ENCODE measurements around the gene PPARD.
"Not testable (repeated sequence)": the region's sequence is repeated elsewhere in the genome, so short reads cannot be mapped to it uniquely, and the experiment has no call there.

Gene PPARD

DNA sequence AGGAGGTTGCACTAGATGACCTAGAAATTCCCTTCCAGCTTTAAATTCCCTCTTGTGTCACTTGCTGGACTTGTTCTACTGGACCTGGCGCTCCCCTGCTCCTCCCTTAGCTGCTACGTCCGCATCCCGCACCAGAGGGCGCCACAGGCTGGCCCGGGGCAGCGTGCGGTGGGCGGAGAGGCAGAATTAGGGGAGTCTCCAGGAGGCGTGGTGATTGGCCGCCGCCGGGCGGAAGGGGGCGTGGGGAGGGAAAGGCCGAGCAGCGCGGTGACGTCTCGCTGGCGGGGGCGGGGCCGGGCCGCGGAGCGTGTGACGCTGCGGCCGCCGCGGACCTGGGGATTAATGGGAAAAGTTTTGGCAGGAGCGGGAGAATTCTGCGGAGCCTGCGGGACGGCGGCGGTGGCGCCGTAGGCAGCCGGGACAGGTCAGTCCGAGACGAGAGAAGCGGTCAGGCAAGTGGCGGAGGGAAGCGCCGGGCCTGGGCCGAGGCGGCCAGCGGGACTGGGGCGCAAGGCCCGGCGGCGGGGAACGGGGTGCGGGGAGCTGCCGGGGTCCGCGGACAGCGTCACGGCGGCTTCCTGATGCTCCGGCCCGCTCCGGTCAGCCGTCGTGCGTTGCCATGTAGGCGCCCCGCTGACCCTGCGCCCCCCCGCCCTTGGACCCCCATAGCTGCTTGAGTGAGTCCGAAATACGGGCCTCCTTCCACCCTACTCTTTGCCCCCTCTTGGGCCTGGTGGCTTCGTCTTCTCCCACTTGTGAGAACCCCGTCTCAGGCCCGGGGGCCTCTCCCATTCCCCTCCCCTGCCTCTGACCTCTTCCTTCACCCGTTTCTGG lies at the start of gene PPARD:
TSS of gene PPARD (plus strand) at position 301 of the 834 bp plus-strand sequence. CDS start 68,530 bp downstream, outside the sequence.
- DNase-seq, result peak; percentile 97 to 100 (median 99)
- intact Hi-C loops (cut with DNase I), result loop anchor here (1.0 kb wide), 3 partner anchors 73 to 126 kb away; partner anchors contain the start of gene RPL10A

DNA sequence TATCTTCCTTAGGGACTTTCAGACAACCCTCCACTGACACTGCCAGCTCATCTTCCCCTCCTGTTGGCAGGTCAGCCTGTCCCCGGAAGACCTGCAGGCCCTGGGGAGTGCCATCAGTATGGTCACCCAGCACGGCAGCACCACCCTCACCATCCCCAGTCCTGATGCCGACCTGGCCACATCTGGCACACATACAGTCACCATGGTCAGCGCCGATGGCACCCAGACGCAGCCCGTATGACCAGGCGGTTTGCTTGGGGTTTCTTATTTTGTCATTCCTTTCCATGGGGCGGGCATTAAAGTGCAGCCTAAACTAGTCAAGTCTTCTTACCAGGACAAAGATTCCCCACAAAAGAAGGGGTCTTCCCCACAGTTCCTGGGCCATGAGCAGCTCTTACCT lies 48.7 kb upstream of the PPARD start:
- no peak for DNase-seq
- intact Hi-C loops (cut with DNase I), result no loop called here

DNA sequence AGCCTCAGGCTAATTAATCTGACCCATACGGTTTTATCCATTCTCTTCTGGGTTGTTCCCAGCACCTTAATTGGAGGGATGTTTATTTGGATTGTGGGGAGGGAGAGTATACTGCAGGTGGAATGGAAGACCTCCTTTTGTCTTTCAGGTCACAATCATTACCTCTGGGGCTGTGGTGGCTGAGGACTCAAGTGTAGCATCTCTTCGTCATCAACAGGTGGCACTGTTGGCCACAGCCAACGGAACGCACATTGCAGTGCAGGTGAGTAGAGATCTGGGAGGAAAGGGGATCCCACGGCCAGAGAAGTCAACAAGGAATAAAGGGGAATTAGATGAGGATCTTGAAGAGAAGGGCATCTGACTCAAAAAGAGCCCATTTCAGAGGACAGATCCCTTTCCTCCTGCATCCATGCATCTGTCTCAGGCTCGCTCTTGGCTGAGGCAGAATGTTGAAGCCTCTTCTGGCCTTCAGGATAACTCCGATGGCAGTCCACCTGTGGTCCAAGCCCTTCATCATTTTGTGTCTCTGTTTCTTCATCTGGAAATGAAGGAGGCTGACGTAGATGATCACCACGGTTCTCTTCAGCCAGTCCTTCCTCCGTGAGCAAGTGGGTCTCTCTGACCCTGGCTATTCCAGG lies 47.9 kb upstream of the PPARD start:
- intact Hi-C loops (cut with DNase I), result no loop called here
- peak in 7 of 10 donors; percentile 38 to 91 (median 47) for DNase-seq

DNA sequence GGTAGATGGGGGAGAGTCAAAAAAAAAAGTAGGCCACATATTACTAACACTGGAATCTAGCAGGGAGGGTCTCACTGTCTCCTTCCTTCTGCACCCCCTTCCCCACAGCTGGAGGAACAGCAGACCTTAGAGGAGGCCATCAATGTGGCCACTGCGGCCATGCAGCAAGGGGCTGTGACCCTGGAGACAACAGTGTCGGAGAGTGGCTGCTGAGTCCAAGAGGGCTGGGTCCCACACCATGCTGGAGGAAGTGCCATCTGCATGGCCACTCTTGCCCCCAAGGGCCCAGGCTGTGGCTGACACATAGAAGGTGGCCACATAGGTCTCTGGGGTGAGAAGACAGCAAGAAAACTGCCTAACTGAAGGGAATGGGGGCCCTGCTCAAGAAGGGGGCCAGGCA lies 47.3 kb upstream of the PPARD start:
- intact Hi-C loops (cut with DNase I), result no loop called here

DNA sequence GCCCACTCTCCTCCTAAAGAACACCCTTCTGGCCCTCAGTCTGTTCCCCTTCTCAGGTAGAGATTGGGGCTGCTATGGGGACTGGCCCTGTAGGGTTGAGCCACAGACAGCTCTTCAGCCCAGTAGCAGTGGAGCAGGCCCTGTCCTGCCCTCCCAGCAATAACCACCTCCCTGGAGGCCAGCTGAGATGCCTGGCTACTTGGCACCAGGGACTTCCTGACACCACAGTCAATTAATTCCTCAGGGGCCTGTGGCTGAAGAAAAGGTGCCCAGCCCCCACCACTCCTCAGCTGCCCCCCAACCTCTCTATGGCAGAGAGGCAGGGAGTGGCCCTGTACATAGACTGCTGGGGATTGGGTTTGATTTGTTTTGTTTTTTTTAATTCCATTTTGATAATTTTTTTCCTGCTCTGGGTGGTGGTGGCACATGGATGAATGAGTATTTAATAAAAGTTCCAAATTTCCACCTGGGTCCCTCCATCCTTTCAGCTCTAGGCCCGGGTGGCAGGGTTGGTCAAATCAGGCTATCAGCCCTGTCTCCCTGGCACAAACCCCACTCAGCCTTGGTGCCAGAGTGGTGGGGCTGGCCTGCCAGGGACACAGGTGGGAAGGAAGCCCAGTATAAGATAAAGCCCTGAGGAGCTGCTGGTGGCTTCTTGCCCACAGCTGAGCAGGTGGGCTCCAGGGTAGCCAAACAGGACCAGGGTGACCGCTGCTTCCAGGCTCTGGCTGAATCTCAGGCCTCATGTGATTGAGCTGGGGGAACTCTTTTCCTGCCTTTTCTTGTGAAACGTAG lies 46.6 kb upstream of the PPARD start:
- DNase-seq, result no peak
- intact Hi-C loops (cut with DNase I), result no loop called here

More for the DNA sequence above, 47.3 kb upstream of the PPARD start:
- DNase-seq, result no peak

DNA sequence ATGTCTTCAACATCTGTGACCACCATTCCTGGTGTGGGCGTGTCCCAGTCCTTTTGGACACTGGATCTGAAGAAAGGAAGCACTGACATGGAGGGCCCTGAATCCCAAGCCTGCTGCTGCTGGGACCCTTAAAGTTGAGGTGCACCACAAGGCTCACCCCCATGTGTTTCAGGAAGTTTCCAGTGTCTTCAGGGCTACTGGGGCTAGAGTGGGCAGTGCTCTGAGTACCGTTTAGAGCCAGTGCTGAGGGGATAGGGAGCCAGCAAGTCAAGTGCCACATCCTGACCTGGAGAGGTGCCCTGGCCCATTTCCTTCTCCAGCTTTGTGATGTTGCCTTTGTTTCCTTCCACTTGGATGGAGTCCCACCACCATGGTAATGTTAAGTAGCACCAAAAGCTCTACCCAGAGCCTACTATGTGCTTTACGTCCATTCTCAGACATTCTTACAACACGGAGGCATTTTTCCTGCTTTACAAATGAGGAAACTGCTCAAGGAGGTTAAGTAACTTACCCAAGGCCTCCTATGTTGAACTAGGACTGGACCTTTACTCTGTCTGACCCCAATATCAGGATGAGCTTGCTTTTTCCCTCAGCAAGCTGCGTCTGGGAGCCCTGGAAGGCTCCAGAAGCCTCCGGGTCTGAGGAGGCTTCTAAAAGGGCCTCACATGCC lies 45.3 kb upstream of the PPARD start:
- intact Hi-C loops (cut with DNase I), result no loop called here
- DNase-seq, result no peak

DNA sequence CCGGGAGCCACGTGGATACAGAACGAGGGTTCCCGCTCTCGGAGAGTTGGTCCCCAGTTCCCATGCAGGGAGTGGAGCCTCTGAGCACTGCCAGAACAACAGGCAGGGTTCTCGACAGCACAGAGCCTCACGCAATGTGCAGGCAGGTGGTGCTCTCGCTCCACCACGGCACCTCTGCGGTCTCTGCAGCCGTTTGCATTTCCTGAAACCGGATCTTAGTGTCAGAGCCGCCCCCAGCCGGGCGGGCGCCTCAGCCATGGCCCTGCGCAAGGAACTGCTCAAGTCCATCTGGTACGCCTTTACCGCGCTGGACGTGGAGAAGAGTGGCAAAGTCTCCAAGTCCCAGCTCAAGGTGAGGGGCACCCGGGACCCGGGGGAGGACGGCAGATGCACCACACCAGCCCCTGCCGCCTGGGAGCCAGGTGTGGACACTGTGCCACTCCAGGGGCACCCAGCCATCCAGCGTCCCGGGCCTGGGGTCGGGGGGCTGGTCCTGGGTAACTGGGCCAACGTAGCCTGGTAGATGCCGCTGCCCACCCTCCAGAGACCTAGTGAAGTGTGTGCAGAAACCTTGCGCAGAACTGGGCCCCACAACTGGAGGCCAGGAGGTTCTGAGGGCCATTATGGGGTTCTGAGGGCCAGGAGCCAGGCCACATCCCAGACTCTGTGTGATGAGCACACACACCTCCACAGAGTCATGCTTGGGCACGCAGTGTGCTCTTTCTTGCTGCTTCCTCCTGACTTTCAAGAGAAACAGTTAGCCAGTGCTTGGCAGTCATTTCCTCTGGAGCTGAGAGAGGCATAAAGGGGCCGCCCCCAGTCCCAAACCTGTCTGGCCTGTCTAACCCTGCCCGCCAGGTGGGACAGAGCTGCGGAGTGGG lies 44.5 kb upstream of the PPARD start, which contains the start of gene DEF6:
TSS of gene DEF6 (plus strand) at position 218 of the 881 bp plus-strand sequence. CDS start at position 257, 39 bp downstream.
- DNase-seq, result peak in 9 of 10 donors; percentile 15 to 89 (median 47)
- intact Hi-C loops (cut with DNase I), result no loop called here

DNA sequence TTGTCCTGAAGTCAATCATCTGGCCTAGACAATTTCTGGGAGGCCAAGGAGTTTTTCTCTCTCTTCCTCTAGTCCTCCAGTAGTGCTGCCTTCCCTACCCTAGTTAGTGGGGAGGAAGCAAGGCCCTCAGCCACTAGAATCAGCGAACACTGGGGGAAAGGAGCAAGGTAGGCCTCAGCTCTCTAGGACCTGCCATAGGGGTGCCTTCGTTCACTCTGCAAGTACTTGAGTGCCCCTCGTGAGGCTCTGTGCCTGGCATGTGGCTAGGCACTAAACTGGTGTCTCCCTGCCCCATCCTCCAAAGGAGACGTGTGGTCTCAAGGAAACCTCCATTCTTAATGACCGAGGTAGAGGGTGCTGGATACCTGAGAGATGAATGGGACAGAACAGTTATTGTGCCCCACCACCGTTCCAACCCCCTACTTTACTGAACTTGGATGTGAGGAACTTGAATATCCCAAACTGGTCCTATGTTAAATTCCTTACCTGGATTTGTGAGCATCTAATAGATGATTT lies 43.7 kb upstream of the PPARD start:
- DNase-seq, result no peak
- intact Hi-C loops (cut with DNase I), result no loop called here

DNA sequence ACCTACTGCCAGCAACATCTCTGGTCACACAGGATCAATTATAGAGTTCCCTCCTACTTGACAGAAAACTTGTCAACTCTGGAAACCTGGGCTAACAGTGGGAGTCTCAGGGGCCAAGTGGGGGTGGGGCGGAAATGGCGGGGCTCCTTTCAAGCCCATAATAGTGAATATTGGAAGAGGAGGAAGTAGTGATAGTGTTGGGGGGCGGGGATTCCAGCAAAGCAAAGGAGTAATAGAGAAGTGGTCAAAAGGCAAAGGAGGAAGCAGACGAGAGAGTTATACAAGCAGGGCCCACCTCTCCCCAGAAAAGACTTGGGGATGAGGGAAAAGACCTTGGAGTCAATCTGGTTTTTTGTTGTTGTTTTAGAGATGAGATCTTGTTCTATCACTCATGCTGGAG lies 42.7 kb upstream of the PPARD start:
- intact Hi-C loops (cut with DNase I), result no loop called here
- DNase-seq, result no peak

DNA sequence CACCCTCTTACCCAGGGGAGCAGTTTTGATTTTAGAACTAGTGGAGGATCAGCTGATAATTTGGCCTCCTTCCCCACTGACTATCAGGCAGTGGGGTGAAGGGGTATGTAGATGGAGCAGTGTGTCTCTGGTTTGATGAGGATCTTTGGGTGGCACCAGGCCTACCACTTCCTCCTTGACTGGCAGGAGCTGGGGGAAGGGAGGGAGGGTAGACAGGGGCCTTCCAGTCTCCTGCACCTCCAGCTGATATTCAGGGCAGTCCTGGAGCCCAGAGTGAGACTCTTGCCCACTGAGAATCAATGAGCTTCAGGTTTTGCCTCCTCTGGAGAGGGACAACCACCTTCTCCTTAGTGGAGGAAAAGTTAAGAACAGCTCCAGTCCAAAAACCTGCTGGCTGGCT lies 41.5 kb upstream of the PPARD start:
- intact Hi-C loops (cut with DNase I), result no loop called here
- no peak for DNase-seq

DNA sequence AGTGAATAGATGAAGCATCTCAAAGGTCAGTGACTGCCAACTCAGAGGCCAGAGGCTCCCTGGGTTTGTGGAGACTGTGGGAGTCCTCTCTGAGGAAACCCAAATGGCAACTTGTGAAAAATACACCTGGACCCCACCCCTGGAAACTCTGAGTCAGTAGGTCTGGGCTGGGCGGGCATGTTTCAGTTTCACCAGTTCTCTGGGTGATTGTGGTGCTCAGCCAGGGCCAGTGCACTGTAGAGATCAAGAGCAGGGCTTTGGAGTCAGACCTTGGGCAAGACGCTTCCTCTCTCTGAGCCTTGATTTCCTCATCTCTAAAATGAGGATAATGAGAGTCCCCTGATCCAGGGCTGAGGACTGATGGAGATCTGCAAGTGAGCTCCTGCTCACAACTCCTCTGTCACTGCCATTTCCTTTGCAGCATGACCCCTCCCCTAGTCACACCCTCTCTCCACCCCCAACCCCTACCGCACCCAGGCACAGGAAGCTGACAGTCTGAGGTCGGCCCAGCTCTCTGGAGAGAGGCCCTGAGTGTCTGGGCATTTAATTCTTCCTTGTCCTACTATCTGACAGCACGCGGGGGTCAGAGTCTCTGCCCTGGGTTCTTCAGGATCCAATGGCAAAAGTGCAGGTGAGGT lies 39.6 kb upstream of the PPARD start:
- intact Hi-C loops (cut with DNase I), result no loop called here
- no peak for DNase-seq

DNA sequence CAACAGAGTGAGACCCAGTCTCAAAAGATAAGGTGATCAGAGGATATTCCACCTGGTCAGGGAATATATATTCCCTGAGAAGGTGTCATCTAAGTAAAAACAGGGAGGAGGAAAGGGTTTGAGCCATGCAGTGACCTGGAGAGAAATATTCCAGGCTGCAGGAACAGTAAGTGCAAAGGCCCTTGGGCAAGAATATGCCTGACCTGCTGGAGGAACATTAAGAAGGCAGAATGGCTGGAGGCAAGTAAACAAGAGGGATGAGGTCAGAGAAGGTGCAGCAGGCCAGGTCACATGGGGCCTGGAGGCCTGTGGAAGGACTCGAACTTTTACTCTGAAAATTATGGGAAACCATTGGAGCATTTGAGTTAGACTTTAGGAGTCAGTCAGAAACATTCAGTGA lies 38.1 kb upstream of the PPARD start:
- intact Hi-C loops (cut with DNase I), result no loop called here
- no peak for DNase-seq

DNA sequence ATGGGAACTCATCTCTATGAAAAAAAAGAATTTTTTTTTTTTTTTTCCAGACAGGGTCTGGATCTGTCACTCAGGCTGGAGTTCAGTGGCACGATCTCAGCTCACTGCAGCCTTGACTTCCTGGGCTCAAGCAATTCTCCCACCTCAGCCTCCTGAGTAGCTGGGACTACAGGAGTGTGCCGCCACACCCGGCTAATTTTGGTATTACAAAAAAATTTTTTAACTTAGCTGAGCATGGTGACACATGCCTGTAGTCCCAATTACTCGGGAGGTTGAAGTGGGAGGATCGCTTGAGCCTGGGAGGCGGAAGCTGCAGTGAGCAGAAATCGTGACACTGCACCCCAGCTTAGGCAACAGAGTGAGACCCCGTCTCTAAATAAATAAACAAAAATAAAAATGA lies 37.2 kb upstream of the PPARD start:
- DNase-seq, result no peak
- intact Hi-C loops (cut with DNase I), result no loop called here

DNA sequence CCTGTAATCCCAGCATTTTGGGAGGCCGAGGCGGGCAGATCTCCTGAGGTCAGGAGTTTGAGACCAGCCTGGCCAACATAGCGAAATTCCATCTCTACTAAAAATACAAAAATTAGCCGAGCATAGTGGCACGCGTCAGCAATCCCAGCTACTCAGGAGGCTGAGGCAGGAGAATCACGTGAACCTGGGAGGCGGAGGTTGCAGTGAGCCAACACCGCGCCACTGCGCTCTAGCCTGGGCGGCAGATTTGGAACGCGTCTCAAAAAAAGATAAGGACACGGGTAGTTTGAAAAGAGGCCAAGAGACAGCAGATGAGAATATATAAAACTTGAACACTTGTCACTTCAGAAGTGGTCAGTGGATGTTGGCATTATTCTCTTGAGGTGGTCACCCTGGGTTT lies 35.2 kb upstream of the PPARD start:
- intact Hi-C loops (cut with DNase I); DNase-seq: not testable (repeated sequence)

DNA sequence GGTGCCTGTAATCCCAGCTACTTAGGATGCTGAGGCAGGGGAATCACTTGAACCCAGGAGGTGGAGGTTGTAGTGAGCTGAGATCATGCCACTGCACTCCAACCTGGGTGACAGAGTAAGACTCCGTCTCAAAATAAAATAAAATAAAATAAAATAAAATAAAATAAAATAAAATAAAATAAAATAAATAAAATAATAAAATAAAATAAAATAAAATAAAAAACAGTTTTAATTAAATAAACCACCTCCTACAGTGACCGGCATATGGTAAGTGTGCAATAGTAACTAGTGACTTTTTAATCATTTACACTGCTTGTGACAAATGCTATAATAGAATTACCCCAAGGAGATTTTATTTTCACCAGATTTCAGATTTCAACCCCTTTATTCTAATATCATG lies 33.8 kb upstream of the PPARD start:
- DNase-seq; intact Hi-C loops (cut with DNase I): not testable (repeated sequence)

DNA sequence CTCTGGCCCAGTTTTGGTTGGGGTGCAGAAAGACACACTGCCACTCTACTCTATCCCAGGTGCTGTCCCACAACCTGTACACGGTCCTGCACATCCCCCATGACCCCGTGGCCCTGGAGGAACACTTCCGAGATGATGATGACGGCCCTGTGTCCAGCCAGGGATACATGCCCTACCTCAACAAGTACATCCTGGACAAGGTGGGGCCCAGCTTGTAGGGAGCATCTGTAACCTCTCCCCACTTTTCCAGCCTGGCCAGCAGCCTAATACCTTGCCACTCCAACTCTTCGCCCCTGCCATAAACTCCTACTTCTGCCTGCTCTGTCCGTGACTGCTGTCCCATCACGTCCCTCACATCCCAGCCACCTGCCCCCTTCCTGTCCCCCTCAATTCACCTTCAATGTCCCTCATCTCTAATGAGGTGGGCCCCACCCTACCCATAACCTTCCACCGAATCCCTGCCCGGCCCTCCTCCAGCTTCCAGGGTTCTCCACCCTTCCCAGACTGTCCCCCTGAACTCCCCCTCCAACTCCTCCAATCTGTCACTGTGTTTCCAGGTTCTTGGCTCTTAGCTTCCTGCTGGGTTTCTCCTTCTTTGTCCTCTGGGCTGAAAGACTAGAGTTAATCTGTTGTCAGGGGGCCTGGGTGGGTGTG lies 32.6 kb upstream of the PPARD start:
- intact Hi-C loops (cut with DNase I), result no loop called here
- no peak for DNase-seq

DNA sequence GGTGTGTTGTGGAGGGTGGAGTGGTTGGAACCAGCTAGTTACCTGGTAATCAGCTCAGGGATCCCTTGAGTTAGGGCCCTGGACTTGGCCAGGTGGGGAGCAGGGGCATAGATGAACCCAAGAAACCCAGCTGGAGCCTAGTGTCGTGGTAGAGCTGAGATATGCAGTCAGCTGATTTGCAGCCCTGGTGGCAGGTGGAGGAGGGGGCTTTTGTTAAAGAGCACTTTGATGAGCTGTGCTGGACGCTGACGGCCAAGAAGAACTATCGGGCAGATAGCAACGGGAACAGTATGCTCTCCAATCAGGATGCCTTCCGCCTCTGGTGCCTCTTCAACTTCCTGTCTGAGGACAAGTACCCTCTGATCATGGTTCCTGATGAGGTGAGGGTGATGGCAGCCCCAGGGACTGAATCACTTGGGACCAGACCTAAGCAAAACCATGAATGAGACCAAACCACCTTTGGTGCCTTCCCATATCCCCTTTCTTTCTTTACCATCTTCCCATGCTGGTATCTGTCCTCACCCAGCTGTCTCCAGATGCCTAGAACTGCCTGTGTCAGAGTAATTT lies 32.0 kb upstream of the PPARD start:
- intact Hi-C loops (cut with DNase I), result no loop called here
- no peak for DNase-seq
